Kidney (tissue), 14 donors: ENCODE data around the gene THBS3. TPM values are rescaled to one million over a fixed set of nuclear protein-coding genes. Genes with fewer than 3 reads are reported as not detected.
A peak's percentile ranks its signal among the peaks of the same experiment; 100 is the strongest.

Experiments
- DNase-seq, 5 donors: peaks; one replicate each; pipeline ENCODE4 v3.0.0-alpha.2; 2013 to 2020
- FAIRE-seq: peaks from 2 replicates; lab custom pipeline; 2012; peaks lifted over from hg19 to GRCh38; lab: Jason Lieb, UNC
- H3K27ac ChIP-seq, 2 donors: one replicate each; pipeline ENCODE4 v1.7.0; 2013; ENCODE audit warnings: low read depth in 2 of 2, low read length in 2 of 2, inconsistent platforms in 1 of 2
- H3K27me3 ChIP-seq: one replicate; pipeline ENCODE4 v1.7.1; 2013; ENCODE audit warnings: low read length, inconsistent platforms; ENCODE audit not compliant: control insufficient read depth, insufficient read depth
- H3K36me3 ChIP-seq, 3 donors: one replicate each; pipeline versions ENCODE4 v1.7.0 to v1.7.1; 2013; ENCODE audit warnings: low read length in 3 of 3, control low read depth in 1 of 3, inconsistent platforms in 1 of 3; ENCODE audit not compliant: insufficient read depth in 3 of 3, control insufficient read depth in 2 of 3
- H3K4me1 ChIP-seq, 3 donors: one replicate each; pipeline versions ENCODE4 v1.7.0 to v1.7.1; 2013; ENCODE audit warnings: low read length in 3 of 3, inconsistent platforms in 1 of 3, low read depth in 1 of 3; ENCODE audit not compliant: control insufficient read depth in 2 of 3, insufficient read depth in 2 of 3
- H3K4me3 ChIP-seq, 3 donors: one replicate each; pipeline versions ENCODE4 v1.7.0 to v1.8.1; 2013; ENCODE audit warnings: low read length in 3 of 3, control low read depth in 1 of 3, inconsistent platforms in 1 of 3
- H3K9ac ChIP-seq, 3 donors: one replicate each; pipeline versions ENCODE4 v1.7.0 to v1.7.1; 2013; ENCODE audit warnings: low read length in 3 of 3, control low read depth in 1 of 3, inconsistent platforms in 1 of 3
- H3K9me3 ChIP-seq, 3 donors: one replicate each; pipeline versions ENCODE4 v1.7.0 to v1.7.1; 2013; ENCODE audit warnings: low read length in 3 of 3, control low read depth in 1 of 3, inconsistent platforms in 1 of 3; ENCODE audit not compliant: control insufficient read depth in 2 of 3, insufficient read depth in 1 of 3
- intact Hi-C: fragments of 100-400 bp; cut with DNase I; formaldehyde crosslinking; loops from one replicate; pipeline ENCODE4 v1.11.1; 2022
- polyA plus RNA-seq: library from polyadenylated mRNA; stranded (reverse); fragments of 350-450 nt; fragmentation: Illumina TruSeq; extraction: RNeasy Lipid Tissue Mini Kit (QIAGEN cat#74804); gene quantifications from one replicate; pipeline ENCODE4 v1.2.3, GENCODE V29; 2014; ENCODE audit warnings: low read depth, low replicate concordance; ENCODE audit not compliant: insufficient read depth
- total RNA-seq: library from RNA; stranded (reverse); fragmentation: NEBNext Ultra II Directional; extraction: Animal tissue kit (Norgen Biotek cat#: 25700); gene quantifications from one replicate; pipeline ENCODE4 v1.2.1, GENCODE V29; 2021
- TF ChIP-seq, protein P1 (sequence below): IDR thresholded peaks from 3 replicates; pipeline ENCODE4 v1.5.1; 2012; ENCODE audit warnings: mild to moderate bottlenecking, moderate library complexity, borderline replicate concordance; ENCODE audit not compliant: insufficient read depth; ENCODE audit errors: extremely low read depth
- donor health status: control.
- donor health status: control.
- donor health status: control.
- donor health status: control.
- donor health status: control.
- donor health status: DM: yes; HTN: yes; CAD: no.
- donor health status: Normal renal cell carcinoma (clear cell type).

The THBS3 gene
- total and polyA plus RNA-seq, 2 donors from 2014 or later: 21.4 to 33.0 TPM

DNA sequence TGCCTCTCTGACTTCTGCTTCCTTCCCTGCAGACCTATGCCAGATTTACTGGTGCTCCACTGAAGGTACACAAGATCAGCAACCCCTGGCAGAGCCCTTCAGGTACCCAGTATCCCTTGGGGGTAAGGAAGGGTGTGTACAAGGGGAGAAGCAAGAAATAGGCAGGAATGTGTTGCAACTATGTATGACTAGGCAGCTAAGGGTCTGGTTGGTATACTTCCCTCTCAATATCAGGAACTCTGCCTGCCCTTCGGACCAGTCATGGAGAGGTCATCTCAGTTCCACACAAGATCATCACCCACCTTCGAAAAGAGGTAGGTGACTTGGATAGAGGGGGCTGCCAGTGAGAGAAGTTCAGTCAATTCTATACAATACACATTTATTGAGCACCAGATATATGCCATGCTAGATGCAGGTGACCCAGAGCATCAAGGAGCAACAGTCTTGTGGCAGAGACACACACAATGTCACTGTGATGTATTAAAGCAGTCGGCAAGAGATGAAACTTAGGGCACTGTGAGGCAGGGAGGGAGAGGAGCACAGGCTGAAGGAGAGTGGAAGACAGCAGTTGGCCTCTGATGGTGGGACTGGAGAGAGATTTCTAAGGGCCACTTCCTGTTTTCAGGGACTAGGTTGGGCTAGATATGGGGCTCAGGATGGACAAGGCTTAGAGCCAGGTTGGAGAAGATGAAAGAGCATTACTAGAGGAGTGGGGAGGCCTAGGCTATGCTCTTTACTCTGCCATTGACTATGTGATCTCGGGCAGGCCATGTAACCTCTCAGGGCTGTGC lies 2.8 kb upstream of the THBS3 start:
- Histone ChIP-seq H3K27ac (no peak overlapping the region), H3K4me1 (peaks cover 0 to 13% (median 9%) of the 10 kb centered on the region in 3 donors), H3K9me3 (no peaks in the 10 kb centered on the region), H3K4me3 (no peak overlapping the region), H3K27me3 (no peaks in the 10 kb centered on the region), H3K9ac (peak overlapping the region in 1 of 3 donors; percentile 99), H3K36me3 (peaks cover under 1 to 5% (median 2%) of the 10 kb centered on the region in 3 donors)
- peak in 1 of 5 donors; percentile 8 for DNase-seq
- no peak for FAIRE-seq
- intact Hi-C loops: no loop called here
- TF ChIP-seq, protein P1, sequence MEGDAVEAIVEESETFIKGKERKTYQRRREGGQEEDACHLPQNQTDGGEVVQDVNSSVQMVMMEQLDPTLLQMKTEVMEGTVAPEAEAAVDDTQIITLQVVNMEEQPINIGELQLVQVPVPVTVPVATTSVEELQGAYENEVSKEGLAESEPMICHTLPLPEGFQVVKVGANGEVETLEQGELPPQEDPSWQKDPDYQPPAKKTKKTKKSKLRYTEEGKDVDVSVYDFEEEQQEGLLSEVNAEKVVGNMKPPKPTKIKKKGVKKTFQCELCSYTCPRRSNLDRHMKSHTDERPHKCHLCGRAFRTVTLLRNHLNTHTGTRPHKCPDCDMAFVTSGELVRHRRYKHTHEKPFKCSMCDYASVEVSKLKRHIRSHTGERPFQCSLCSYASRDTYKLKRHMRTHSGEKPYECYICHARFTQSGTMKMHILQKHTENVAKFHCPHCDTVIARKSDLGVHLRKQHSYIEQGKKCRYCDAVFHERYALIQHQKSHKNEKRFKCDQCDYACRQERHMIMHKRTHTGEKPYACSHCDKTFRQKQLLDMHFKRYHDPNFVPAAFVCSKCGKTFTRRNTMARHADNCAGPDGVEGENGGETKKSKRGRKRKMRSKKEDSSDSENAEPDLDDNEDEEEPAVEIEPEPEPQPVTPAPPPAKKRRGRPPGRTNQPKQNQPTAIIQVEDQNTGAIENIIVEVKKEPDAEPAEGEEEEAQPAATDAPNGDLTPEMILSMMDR: no peak

DNA sequence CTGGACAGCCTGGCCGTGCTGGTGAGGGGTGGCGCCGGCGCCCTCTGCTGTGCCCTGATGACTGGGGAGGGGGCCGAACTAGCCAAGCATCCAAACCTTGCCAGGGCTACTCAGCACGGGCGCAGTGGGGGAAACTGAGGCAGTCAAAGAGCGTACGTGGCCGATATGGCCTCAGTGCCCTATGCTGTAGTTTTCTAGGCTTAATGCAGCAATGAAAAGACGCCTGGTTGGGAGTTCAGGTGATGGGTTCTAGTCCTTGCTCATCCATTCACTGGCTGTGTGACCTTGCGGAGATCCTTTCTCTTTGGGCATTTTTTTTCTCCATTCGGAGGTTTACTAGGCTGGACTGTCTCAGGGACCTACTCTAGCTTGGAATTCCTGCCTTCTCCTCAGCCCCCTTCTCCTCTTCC lies 1.6 kb upstream of the THBS3 start:
- peaks cover 0 to 13% (median 9%) of the 10 kb centered on the region in 3 donors for H3K4me1 ChIP-seq
- intact Hi-C loops: no loop called here
- H3K9me3 ChIP-seq: no peaks in the 10 kb centered on the region
- H3K36me3 ChIP-seq: peaks cover 0 to 5% (median 2%) of the 10 kb centered on the region in 3 donors
- peak overlapping the region; percentile 97 to 100 for H3K27ac ChIP-seq
- TF ChIP-seq, protein P1: no peak
- peak overlapping the region; percentile 74 to 99 (median 80) for H3K9ac ChIP-seq
- H3K4me3 ChIP-seq: peak overlapping the region; percentile 92 to 100 (median 98)
- DNase-seq (no peak), FAIRE-seq (no peak)
- no peaks in the 10 kb centered on the region for H3K27me3 ChIP-seq

DNA sequence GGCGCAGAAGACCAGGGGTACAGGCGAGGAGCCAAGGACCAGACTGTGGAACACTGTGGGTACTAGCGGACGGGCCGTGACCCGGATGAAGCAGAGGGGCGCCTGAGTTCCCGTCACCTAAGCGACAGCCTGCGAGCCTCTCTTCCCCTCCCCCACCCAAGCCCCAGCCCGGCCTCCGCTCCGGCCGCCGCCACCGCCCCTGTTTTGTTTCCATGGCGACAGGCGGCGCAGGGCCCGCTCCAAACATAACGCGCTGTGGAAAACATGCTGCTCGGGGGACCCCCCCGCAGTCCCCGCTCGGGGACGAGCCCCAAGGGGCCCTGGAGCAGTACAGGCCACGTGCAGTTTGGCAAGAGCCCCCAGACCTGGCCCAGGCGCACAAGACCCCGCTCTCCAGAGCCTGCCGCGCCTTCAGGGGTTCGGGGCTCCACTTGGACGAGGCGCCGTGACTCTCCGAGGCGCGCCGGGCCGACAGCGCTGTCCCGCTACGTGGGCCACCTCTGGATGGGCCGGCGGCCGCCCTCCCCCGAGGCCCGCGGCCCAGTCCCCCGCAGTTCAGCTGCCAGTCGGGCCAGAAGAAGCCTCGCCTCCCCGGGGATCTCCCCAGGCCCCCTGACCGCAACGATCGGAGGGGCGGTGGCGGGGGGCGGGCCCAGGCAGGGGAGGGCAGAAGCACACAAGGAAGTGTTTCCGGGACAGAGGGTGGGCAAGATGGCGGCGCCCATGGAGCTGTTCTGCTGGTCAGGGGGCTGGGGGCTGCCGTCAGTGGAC lies 1.0 kb upstream of the THBS3 start, which contains the start of gene MTX1:
Gene MTX1 (plus strand): TSS at position 155 of the 771 bp plus-strand sequence. CDS start 110 bp downstream, at position 265.
- peak within 1 kb of the TSS; percentile 97 to 100 for H3K27ac ChIP-seq
- intact Hi-C loops: no loop called here
- no peaks in the 10 kb centered on the region for H3K9me3 ChIP-seq
- TF ChIP-seq, protein P1: no peak
- peaks cover 0 to 13% (median 9%) of the 10 kb centered on the region in 3 donors for H3K4me1 ChIP-seq
- FAIRE-seq (no peak), DNase-seq (peak; percentile 94 to 97 (median 95))
- peaks cover 0 to 5% (median 2%) of the 10 kb centered on the region in 3 donors for H3K36me3 ChIP-seq
- H3K9ac ChIP-seq: peak within 1 kb of the TSS; percentile 74 to 99 (median 80)
- no peaks in the 10 kb centered on the region for H3K27me3 ChIP-seq
- peak within 1 kb of the TSS; percentile 92 to 100 (median 98) for H3K4me3 ChIP-seq
